M059J (cell line): ENCODE data around the gene QSOX1. TPM values are rescaled to one million over a fixed set of nuclear protein-coding genes. Genes with fewer than 3 reads are reported as not detected.

Experiments used
- DNase-seq: peaks from one replicate; pipeline ENCODE4 v3.0.0-alpha.2; 2012; ENCODE audit warnings: low read depth
- total RNA-seq: library from RNA; depleted of rRNA; stranded (reverse); fragments of >200 nt; shearing (Covaris generic); gene quantifications from 2 replicates; pipeline ENCODE4 v1.2.3, GENCODE V29; 2014

Gene QSOX1
- total RNA-seq, 1 experiment from 2014 or later = 330 TPM

- no peak for DNase-seq
Measured at GRCh38 chr1:180169640-180170195, 15.0 kb downstream of the QSOX1 start.

DNA sequence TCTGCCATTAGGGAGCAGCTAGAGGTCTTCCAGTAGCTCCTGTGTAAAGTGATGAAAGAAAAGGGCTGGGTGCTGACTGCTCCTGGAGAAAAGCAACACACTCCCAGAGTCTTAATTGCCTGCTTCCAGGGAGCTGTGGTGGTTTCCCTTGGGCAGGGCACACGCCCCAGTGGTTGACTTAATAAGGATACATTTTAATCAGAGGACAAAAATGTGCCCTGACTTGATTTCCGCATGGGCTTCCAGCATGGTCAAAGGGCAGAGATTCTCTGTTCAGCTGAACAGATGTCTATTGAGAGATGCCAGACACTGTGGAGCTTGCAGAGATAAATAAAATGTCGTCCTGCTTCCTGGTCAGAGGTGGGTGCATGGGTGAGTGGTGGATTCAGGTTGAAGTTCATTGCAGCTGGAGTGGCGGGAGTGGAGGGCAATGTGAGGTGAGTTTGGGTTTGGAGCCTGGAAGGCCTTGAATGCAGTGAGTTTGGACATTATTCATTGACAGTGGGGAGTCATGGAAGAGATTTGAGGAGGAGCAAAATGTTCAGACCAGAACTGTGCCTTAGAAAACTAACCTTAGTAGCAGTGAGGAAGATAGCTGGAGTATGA is 16.0 kb downstream of the QSOX1 start:
- DNase-seq = no peak

DNA sequence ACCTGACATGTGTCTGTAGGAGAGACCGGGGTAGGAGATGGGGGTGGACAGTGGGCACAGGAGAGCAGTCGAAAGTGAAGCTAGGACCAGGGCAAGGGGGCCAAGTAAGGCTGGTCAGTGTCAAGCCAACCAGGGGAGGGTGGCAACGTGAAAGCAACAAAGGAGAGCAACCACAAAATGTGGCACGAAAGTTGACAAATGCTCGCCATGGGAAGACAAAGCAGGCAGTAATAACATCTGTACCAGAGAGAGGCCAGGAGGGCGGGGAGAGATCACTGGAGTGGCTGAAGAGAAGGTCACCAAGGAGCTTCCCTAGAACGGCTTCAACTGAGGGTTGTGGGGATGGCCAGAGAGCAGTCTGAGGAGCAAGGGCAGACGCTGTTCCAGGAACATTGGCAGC is 17.0 kb downstream of the QSOX1 start:
- no peak for DNase-seq

DNA sequence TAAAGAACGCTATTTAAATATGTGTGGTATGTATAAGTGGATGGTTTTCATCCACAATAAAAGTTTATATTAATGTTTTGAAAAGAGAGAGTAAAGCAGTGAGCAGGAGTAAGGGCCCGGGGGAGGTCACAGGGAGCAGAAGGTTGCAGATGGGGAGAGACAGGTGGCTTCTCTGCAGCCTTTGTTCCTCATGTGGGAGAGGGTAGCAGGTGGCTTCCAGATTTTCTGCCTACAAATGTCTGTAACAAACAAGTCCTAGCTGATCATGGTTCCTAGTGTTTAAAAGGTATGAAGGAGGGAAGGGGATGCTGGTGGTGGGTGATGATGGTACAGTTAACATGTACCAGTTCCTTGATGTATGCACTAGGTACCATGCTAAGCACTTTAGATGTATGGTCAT is 18.8 kb downstream of the QSOX1 start:
- DNase-seq = no peak

GRCh38 chr1:180173952-180174351 is 19.3 kb downstream of the QSOX1 start:
- peak; percentile 73 for DNase-seq

DNA sequence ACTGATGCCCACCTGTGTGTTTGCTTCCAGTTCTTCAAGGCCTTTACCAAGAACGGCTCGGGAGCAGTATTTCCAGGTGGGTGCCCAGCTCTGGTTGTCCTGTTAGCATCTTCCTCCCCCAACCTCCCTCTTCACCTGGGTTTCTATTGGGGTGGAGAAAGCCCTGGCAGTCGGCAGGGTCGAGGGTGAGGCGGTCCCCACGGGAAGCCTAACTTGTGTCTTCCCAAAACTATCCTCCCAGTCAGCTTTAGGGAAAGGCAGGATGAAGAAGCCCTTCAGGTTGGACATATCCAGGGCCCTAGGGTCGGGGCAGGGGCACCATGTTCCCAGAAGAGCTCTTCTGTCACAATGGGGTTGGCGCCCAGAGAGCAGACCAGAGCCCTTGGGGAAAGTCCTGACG is 20.6 kb downstream of the QSOX1 start:
- no peak for DNase-seq

DNA sequence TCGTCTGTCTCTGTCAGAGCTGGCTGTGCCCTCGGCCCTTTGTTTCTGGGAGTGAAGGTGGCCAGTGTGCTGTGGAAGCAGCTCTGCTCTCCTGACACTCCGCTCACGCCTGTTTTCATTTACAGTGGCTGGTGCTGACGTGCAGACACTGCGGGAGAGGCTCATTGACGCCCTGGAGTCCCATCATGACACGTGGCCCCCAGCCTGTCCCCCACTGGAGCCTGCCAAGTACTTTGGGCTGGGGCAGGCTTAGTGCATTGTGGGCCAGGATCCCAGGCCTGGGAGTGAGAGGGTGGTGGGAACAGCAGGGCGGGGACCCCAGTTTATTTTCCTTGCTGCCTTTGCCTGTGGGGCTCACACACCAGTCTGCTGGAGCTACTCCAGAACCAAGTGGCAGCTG is 21.1 kb downstream of the QSOX1 start:
- DNase-seq = no peak

- DNase-seq = no peak
Measured at GRCh38 chr1:180176965-180177364, 22.3 kb downstream of the QSOX1 start.

GRCh38 chr1:180177931-180178330 is 23.3 kb downstream of the QSOX1 start:
- DNase-seq = no peak

DNA sequence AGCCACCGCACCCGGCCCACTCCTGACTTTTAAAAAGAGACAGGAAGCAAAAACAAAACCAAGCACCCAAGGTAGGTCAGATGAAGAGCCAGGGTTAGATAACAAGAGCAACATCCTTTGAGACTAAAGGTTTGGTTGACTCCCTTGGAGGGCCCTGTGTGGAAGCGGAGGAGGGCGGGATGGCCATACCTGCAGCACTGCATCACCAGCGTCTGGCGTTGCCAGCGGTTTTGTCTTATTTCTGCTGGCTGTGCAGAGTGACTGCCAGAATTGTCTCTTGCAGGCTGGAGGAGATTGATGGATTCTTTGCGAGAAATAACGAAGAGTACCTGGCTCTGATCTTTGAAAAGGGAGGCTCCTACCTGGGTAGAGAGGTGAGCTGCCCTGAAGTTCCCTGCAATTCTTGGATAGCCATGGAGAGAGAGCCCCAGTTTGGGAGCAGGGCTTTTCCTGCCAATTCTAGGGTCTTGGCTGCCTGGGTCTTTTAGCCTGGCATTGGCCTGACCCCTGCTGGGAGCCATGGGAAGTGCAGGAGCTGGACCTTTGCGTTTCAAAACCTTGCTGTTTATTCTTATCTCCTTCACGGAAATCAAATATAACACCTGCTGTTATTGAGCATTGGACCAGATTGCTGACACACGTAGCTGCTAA is 24.0 kb downstream of the QSOX1 start:
- peak; percentile 49 for DNase-seq

- DNase-seq = no peak
Measured at GRCh38 chr1:180179162-180179957, 24.7 kb downstream of the QSOX1 start.

DNA sequence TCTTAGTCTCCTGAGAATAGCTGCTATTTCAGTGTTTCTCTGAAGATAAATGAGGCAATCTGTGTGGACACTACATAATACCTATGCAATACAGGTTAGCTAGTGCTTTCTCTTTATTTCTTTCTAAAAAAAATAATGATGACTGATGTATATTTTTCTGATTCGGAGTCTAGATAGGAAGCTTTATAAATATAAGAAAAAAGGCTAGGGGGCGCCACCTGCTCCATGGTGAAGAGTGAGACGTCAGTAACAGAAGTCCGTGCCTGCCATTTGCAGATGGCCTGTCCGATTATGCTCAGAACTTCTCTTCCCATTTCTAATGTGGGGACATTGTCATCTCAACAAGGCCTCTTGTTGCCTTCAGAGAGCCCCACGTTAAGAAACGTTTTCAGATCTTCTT is 26.4 kb downstream of the QSOX1 start:
- no peak for DNase-seq

DNA sequence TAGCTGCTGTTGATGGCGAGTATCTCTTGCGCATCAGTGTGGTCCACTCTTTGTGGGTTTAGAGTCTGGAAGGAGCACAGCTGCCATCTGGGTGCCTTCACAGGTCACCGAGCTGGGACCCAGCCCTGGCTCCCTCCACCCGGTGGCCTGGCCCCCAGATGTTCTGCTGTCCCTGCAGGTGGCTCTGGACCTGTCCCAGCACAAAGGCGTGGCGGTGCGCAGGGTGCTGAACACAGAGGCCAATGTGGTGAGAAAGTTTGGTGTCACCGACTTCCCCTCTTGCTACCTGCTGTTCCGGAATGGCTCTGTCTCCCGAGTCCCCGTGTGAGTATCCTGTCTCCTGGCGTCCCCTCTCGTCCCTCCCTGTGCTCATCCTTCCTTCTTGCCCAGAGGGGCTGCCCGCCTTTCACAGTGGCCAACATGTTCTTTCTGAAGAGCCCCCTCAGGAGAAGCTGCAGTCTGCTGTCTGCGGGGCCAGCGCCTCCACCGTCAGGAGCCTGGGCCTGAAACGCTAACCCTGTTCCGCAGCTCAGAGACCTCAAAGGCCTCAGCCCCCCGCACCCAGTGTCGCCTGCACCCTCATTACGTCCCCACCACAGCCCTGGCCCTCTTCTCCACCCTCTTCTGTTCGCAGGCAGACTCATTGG is 27.4 kb downstream of the QSOX1 start:
- no peak for DNase-seq

DNA sequence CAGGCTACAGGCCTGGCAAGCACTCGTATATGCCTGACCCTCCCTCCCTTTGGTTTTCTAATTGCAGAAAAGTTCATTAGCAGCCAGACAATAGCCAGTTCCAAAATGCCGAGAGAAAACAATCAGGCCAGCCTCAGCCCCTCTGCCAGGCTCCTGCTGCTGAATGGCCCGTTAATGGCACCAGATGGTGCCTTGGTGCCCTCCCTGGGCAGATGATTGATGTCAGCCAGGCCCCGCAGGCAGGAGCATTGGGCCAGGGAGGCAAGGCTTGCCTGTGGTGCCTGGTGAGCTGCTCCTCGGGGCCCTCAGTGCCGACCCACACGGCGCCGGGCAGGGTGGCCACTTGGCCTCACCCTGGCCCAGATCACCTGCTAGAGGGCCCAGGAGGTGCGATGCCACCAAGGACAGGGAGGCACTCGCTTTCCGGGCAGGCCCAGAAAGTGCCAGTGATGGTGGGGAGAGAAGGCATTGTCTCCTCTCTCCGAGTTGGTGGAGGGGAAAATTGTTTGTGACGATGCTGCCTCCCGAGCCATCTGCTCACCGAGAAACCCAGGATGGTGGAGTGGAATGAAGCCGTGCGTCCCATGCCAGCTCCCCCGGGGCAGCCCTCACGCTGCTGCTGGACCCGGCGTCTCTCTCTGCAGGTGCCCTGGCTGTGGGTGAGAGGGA is 28.1 kb downstream of the QSOX1 start:
- DNase-seq = no peak

DNA sequence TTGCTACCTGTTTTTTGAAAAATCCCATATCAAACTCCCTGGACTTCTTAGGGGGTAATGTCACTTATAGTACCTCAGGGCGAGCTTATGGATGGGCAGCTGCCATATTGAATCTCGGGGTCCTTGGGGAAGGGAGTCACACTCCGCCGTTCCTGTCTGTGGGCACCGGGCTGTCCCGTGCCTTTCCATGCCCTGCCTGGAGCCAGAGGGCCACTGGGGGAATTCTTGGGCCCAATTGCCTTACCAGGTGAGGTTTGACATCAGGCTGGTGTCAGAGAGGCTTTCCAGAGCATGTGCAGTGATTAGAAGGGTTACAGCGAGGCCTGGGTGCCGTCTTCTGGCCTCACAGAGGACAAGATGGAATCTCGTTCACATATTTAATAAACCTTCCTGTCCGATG is 28.8 kb downstream of the QSOX1 start:
- no peak for DNase-seq

GRCh38 chr1:180184041-180184440 is 29.4 kb downstream of the QSOX1 start:
- no peak for DNase-seq

- no peak for DNase-seq
Measured at GRCh38 chr1:180185281-180185680, 30.6 kb downstream of the QSOX1 start.

DNA sequence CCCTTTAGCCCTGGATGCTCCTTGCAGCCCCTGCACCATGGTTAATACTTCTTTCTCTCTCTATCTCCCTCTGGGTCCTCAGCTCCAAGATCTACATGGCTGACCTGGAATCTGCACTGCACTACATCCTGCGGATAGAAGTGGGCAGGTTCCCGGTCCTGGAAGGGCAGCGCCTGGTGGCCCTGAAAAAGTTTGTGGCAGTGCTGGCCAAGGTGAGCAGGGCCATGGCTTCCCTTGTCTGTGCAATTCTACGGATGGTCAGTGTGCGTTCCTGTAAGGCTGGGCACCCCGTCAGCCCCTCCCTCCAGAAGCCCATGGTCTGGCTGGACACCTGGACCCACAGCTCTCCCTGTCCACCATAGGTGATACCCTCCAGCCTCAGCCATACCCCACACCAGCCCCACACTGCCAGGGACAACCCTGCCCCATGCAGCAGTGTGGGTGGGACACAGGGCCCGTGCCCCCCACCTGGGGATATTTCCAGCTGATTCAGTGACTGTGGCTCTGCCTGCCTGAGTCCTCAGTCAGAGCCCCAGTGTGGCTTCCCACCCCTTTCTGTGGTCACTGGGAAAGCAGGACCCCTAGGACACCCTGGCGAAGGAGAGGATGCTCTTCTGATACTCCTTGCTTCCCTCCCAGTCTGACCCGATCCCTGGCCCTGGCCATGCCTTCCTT is 31.4 kb downstream of the QSOX1 start:
- DNase-seq = no peak

DNA sequence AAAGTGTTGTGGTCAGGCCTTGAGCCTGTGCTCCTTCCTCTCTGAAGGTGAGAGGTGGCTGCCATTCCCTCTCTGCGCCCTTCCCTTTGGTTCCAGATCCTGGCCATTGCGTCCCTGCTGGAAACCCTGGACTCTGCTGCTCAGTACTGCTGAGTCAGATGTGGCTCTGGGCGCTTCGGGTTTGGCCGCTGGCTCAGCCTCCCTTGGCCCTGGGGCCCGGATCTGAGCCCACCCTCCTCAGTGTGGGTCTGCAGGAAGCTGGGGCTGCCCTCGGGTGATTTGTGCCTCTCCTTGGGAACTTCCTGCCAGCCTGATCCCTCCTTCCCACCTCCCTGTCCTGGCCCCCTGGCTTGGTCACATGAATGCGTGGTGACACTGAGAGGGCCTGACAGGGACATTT is 32.2 kb downstream of the QSOX1 start:
- peak; percentile 61 for DNase-seq

- DNase-seq = no peak
Measured at GRCh38 chr1:180187626-180188025, 33.0 kb downstream of the QSOX1 start.

DNA sequence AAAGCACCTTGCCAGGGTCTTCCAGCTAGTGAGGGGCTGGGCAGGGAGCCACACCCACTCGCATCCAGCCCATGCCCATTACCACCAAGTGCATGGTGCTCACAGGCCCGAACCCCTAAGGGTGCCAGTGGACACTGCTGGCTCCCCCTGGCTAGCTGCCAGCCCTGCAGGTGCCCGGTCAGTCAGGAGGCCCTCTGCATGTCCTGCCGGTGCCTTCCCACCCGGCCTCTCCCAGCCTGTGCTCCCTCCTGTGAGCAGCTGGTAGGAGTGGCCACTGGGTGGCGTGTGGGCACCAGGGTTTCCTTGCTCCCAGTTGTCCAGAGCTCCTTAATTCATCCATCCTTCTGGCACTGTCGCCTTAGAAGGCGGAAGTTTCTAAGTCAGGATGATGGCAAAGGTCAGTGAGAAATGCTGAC is 33.4 kb downstream of the QSOX1 start:
- DNase-seq = peak; percentile 64
